ENCODE measurements around the gene AOPEP.

- no peak for TF ChIP-seq POLR2A (IDR thresholded peaks at IDR 0.05)
- TF ChIP-seq CTCF (IDR thresholded peaks at IDR 0.05) = no peak
These were observed 66.0 kb downstream of the AOPEP start for GRCh38 chr9:94792511-94792910.

All from heart left ventricle (tissue), 13 donors.